ENCODE results near the gene SPNS2. TPM values are rescaled to one million over a fixed set of nuclear protein-coding genes. Genes with fewer than 3 reads are reported as not detected.
A peak's percentile ranks its signal among the peaks of the same experiment; 100 is the strongest.

The SPNS2 gene
- total RNA-seq, 3 donors from 2014 or later: 9.2 to 24.5 (median 11.0) TPM

DNA sequence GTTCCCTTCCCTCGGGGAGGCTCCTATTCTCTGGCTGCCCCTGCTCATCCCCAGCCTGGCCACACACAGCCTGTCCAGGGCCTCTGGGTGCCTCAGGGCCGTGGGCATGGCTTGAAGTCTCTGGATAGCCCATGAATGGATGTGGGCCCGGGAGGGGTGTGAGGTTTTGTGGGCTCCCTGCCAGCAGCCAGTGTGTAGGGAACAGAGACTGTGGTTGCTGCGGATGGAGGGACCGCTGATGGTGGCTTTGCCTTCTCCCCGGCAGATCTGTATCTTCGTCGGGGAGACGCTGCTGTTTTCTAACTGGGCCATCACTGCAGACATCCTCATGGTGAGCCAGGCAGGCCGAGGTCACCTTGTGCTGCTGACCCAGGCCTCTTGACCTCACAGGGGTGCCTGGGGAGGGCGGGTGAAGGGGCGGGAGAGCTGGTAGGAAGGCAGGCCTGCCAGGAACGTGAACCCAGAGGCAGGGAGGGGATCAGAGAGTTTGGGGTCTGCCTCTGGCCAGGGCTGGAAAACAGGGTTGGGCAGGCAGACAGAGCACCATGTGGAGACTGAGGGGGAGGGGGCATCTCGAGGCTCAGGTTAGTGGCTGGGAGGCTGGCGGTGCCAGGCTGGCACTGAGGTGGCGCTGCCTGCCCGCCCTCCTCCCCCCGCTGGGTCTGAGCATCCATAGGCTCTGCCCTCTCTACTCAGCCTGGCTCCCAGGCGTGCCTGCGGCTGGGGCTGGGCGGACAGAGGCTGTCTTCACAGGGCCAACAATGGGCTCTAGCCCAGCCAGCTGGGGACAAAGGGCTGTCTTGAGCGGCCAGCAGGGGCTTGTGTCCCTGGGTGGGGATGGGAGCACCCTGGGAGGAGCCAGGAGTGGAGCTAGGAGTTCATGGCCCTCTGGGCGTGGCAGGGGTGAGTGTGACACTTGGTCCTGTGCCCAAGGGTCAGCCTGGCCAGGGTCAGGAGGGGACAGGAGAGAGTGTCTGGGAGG, 35.1 kb downstream of the SPNS2 start:
- no peaks in the 10 kb centered on the region for H3K36me3 ChIP-seq (ENCODE audit: low read depth)
- peaks cover 23% of the 10 kb centered on the region for H3K4me1 ChIP-seq (ENCODE audit: low read depth)
- H3K4me3 ChIP-seq: no peak overlapping the region
- ATAC-seq: peak; percentile 63
- no peaks in the 10 kb centered on the region for H3K9me3 ChIP-seq
- intact Hi-C loops (cut with DNase I, micrococcal nuclease): no loop called here
- TF ChIP-seq, protein P1, sequence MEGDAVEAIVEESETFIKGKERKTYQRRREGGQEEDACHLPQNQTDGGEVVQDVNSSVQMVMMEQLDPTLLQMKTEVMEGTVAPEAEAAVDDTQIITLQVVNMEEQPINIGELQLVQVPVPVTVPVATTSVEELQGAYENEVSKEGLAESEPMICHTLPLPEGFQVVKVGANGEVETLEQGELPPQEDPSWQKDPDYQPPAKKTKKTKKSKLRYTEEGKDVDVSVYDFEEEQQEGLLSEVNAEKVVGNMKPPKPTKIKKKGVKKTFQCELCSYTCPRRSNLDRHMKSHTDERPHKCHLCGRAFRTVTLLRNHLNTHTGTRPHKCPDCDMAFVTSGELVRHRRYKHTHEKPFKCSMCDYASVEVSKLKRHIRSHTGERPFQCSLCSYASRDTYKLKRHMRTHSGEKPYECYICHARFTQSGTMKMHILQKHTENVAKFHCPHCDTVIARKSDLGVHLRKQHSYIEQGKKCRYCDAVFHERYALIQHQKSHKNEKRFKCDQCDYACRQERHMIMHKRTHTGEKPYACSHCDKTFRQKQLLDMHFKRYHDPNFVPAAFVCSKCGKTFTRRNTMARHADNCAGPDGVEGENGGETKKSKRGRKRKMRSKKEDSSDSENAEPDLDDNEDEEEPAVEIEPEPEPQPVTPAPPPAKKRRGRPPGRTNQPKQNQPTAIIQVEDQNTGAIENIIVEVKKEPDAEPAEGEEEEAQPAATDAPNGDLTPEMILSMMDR (IDR thresholded peaks at IDR 0.05): no peak
- peak in 1 of 3 donors; percentile 63 for DNase-seq

- H3K4me1 ChIP-seq (ENCODE audit: low read depth): peaks cover 23% of the 10 kb centered on the region
- ATAC-seq: peak; percentile 28
Observed at GRCh38 chr17:4534515-4534914, 35.8 kb downstream of the SPNS2 start.

DNA sequence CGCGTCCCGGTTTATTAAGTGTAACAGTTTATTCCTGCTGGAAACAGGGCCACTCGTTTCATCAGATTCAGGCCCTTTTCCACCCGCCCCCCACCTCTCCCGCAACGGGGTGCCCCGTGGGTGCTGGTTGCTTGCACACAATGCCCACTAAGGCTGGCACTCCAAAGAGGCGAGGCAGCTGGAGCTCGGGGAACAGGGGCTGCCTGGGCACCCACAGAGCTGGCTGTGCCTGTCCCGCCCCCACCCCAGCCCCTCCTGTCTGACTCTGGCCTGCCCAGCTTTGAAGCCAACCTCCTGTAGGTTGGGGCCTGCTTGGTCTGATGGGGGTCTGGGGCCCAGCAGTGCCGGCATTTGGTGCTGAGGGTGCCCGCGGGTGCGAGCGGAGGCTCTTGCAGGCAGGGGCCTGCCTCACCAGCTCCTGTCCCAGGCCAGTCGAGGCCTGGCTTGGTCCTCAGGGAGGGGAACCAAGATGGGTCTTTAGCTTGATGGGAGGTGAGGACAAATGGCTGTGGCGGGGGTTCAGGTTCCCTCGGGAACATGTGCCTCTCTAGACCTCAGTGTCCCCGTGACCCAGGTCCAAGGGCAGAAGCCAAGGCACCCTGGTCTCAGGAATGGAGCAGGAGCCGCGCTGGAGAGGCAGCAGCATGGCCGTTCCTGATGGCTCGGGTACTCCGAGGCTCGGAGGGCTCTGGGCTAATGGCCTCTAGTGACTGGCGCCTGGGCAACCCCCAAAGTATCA, 36.4 kb downstream of the SPNS2 start:
- TF ChIP-seq, protein P1 (IDR thresholded peaks at IDR 0.05): no peak
- intact Hi-C loops (cut with DNase I, micrococcal nuclease): no loop called here

More at GRCh38 chr17:4534515-4534914, 35.8 kb downstream of the SPNS2 start:
- Histone ChIP-seq H3K4me3 (no peak overlapping the region), H3K36me3 (ENCODE audit: low read depth) (no peaks in the 10 kb centered on the region), H3K9me3 (no peaks in the 10 kb centered on the region)
- intact Hi-C loops (cut with DNase I, micrococcal nuclease): no loop called here
- no peak for DNase-seq
- TF ChIP-seq, protein P1 (IDR thresholded peaks at IDR 0.05): no peak

GRCh38 chr17:4535667-4536258, 37.1 kb downstream of the SPNS2 start:
- ATAC-seq: no peak
- no peak for DNase-seq
- no peaks in the 10 kb centered on the region for H3K36me3 ChIP-seq (ENCODE audit: low read depth)
- intact Hi-C loops (cut with DNase I, micrococcal nuclease): no loop called here
- TF ChIP-seq, protein P1 (IDR thresholded peaks at IDR 0.05): no peak
- peaks cover 23% of the 10 kb centered on the region for H3K4me1 ChIP-seq (ENCODE audit: low read depth)
- H3K4me3 ChIP-seq: no peak overlapping the region
- no peaks in the 10 kb centered on the region for H3K9me3 ChIP-seq

More for the DNA sequence above, 36.4 kb downstream of the SPNS2 start:
- no peak for DNase-seq
- H3K4me1 ChIP-seq (ENCODE audit: low read depth): peaks cover 23% of the 10 kb centered on the region
- H3K9me3 ChIP-seq: no peaks in the 10 kb centered on the region
- ATAC-seq: no peak
- H3K4me3 ChIP-seq: no peak overlapping the region
- H3K36me3 ChIP-seq (ENCODE audit: low read depth): no peaks in the 10 kb centered on the region

GRCh38 chr17:4536259-4536741, 37.6 kb downstream of the SPNS2 start:
- TF ChIP-seq, protein P1 (IDR thresholded peaks at IDR 0.05): no peak
- Histone ChIP-seq H3K4me1 (ENCODE audit: low read depth) (peaks cover 23% of the 10 kb centered on the region), H3K9me3 (no peaks in the 10 kb centered on the region), H3K36me3 (ENCODE audit: low read depth) (no peaks in the 10 kb centered on the region), H3K4me3 (no peak overlapping the region)
- DNase-seq (no peak), ATAC-seq (peak; percentile 29)
- intact Hi-C loops (cut with DNase I, micrococcal nuclease): no loop called here
